Muscle layer of colon (tissue), 2 donors: Measurements from ENCODE around the gene ZSWIM6.

Experiments used
- H3K27ac ChIP-seq: one replicate; pipeline ENCODE4 v1.7.0; 2013; ENCODE audit warnings: low read depth, mild to moderate bottlenecking, low read length, moderate library complexity
- H3K27me3 ChIP-seq, 2 donors: one replicate each; pipeline ENCODE4 v1.7.0; 2013; ENCODE audit warnings: low read length in 2 of 2, mild to moderate bottlenecking in 2 of 2; ENCODE audit not compliant: insufficient read depth in 2 of 2, control insufficient read depth in 1 of 2
- H3K36me3 ChIP-seq: one replicate; pipeline ENCODE4 v1.7.0; 2013; ENCODE audit warnings: mild to moderate bottlenecking, low read length; ENCODE audit not compliant: insufficient read depth
- H3K4me1 ChIP-seq: one replicate; pipeline ENCODE4 v1.7.0; 2013; ENCODE audit warnings: mild to moderate bottlenecking, low read length; ENCODE audit not compliant: insufficient read depth
- H3K4me3 ChIP-seq, 2 donors: one replicate each; pipeline ENCODE4 v1.7.0; 2013; ENCODE audit warnings: low read length in 2 of 2, low read depth in 1 of 2, mild to moderate bottlenecking in 1 of 2, moderate library complexity in 1 of 2
- H3K9ac ChIP-seq: one replicate; pipeline ENCODE4 v1.7.0; 2013; ENCODE audit warnings: low read length
- H3K9me3 ChIP-seq: one replicate; pipeline ENCODE4 v1.7.0; 2013; ENCODE audit warnings: mild to moderate bottlenecking, low read length
- donor health status: abdominal sarcoma.
- donor health status: Adenocarcinoma of cecum.

ZSWIM6 gene

DNA sequence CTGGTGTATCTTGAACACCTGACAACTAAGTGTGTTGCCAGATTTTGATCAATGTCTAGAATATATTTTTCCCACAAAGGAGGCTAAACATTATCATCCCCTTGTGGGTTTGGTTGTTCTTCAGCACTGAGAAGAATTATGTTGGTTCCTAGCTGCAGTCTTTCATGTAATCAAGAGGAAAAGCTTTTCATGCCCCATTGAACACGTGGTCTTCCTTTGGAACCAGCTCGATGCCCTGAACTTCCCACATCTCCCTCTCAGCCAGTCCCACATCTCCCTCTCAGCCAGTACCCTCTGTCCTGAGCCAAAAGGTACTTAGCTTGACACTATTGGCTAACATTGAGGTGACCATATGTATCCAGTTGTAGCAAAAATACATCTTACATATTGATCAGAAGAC is 36.7 kb upstream of the ZSWIM6 start:
- Histone ChIP-seq H3K9me3 (no peaks in the 10 kb centered on the region), H3K27ac (no peak overlapping the region), H3K36me3 (no peaks in the 10 kb centered on the region), H3K4me1 (peaks cover 16% of the 10 kb centered on the region), H3K27me3 (no peaks in the 10 kb centered on the region), H3K4me3 (no peak overlapping the region), H3K9ac (no peak overlapping the region)

DNA sequence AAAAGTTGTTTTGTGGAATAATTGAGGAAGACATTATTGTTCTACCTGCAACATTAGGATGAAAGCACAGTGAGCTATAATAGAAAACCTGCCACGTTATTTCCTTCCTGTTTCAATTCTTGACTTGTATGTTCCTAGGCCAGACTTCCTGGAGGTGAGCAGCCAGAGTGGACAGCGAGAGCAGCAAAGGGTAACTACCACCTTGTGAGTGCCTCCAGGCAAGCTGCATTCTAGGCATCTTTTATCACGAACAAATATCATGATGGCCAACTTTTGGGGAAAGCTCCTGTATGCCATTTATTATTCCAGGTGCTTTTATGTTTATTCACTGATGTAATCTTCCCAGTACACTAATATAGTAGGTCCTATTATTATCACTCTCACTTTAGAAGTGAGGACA is 34.0 kb upstream of the ZSWIM6 start:
- H3K9me3 ChIP-seq, result no peaks in the 10 kb centered on the region
- H3K27ac ChIP-seq, result no peak overlapping the region
- H3K9ac ChIP-seq, result no peak overlapping the region
- H3K36me3 ChIP-seq, result no peaks in the 10 kb centered on the region
- H3K4me3 ChIP-seq, result no peak overlapping the region
- no peaks in the 10 kb centered on the region for H3K27me3 ChIP-seq
- H3K4me1 ChIP-seq, result peaks cover 9% of the 10 kb centered on the region

DNA sequence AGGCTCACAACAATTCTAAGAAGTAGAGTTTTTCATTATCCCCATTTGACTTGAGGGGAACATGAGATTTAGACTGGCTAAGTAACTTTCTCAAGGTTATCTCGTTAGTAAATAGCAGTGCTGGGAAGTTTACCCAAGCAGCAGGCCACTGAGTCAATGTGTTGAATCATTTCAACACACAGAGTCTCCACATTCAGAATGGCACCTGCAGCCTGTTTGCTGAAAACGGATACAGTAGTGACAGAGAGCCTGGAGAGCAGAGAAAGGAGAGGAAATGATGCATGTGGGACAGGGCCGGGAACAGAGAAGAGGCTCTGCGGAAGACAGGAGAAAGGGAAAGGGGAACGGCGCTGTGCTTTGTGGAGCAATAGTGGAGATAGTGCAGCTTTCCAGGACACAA is 33.5 kb upstream of the ZSWIM6 start:
- Histone ChIP-seq H3K4me1 (peaks cover 9% of the 10 kb centered on the region), H3K9ac (no peak overlapping the region), H3K9me3 (no peaks in the 10 kb centered on the region), H3K4me3 (no peak overlapping the region), H3K27ac (no peak overlapping the region), H3K36me3 (no peaks in the 10 kb centered on the region), H3K27me3 (no peaks in the 10 kb centered on the region)

DNA sequence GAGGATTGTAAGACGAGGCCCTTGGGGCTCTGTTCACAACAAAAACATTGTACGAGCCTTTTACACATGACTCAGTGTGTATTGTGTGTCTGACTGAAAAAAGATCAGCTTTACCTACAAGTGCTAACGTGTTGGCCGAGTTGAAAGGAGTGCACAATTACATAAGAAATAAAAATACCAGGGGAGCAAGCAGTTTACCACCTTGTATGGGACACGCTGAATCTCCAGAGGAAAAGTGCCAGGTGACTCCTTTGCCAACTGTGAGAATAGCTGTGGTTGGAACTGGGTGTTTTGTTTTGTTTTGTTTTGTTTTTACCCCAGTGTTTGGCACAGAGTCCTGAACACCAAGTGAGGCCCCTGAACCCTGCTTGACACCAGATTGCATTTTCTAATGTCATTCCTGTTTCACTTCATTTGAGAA is 32.8 kb upstream of the ZSWIM6 start:
- Histone ChIP-seq H3K36me3 (no peaks in the 10 kb centered on the region), H3K9ac (no peak overlapping the region), H3K4me3 (no peak overlapping the region), H3K27me3 (no peaks in the 10 kb centered on the region), H3K4me1 (peaks cover 9% of the 10 kb centered on the region), H3K9me3 (no peaks in the 10 kb centered on the region), H3K27ac (no peak overlapping the region)

DNA sequence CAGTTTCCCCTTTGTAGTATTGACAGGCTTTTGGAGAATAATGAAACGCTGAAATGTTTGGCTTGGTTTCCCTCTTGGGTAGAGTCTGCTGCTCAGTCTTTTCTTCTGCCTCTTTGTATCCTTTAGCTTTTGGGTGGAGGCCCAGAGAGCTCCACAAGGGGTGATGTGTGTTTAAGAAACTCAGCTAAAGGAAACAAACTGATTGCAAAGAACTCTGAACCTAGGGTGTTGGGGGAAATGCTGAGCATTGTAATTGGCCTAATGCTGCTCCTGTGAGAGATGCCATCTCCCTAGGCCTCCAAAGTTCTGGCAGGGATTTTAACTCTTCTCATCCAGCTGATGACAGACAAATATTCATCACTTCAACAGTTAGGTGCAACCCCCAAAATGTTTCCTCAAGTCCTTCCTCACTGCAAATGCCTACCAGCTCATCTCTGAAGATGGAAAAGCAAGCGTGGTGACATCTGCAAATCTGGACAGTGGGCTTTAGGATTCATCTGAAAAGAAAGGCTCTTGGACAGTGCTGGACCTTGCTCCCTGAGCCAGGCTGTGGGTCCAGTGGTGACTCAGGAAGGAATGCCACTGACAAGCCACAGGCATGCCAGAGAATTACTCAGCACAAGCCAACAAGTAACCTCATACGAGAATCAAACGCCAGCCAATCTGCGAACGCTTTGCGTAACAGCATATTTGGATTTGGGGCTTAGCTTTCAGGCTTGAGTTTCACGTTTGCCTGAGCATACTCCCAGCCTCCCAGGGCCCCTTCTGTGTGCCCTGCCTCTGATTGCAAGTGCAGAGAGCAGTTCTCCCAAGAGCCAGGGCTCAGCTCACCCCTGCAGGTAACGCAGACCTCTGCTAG is 30.5 kb upstream of the ZSWIM6 start:
- no peak overlapping the region for H3K4me3 ChIP-seq
- H3K9me3 ChIP-seq, result no peaks in the 10 kb centered on the region
- H3K9ac ChIP-seq, result no peak overlapping the region
- no peaks in the 10 kb centered on the region for H3K27me3 ChIP-seq
- H3K4me1 ChIP-seq, result peaks cover 9% of the 10 kb centered on the region
- no peaks in the 10 kb centered on the region for H3K36me3 ChIP-seq
- no peak overlapping the region for H3K27ac ChIP-seq

DNA sequence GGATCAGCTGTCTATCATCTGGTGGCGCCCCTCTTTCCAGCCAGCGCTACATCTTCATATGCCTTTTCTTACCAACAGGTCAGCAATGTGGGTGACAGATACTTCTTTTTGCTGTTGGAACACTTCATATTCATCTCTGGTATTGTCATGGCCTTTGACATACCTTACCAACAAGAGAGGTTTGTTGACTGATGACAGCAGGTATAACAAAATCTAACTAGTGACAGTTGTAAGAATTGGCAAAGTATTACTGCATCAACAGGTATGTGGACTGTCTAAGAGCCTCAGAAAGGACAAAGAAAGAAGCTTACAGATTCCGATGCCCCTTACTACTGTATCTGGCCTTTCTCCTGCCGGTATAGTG is 29.9 kb upstream of the ZSWIM6 start:
- Histone ChIP-seq H3K9me3 (no peaks in the 10 kb centered on the region), H3K4me3 (no peak overlapping the region), H3K9ac (no peak overlapping the region), H3K36me3 (no peaks in the 10 kb centered on the region), H3K4me1 (peaks cover 9% of the 10 kb centered on the region), H3K27me3 (no peaks in the 10 kb centered on the region), H3K27ac (no peak overlapping the region)

DNA sequence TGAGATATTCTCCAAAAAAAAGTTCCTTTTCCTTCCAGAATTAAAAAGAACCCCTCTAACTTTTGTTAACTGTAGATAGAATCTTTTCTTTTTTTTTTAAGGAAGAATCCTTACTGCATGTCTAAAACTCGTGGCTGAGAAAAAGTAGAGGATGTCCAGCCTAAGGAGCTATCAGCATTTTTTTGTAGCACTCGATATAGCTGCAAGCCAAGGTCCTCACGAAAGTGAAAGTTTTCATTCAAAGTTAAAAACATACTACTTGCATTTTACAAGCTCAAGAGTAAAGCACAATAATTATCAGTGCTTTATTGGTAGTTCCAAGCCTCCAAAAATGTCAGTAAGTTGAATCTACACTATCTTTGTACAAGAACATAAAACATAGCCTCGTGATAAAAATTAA is 28.7 kb upstream of the ZSWIM6 start:
- H3K4me3 ChIP-seq, result no peak overlapping the region
- no peaks in the 10 kb centered on the region for H3K36me3 ChIP-seq
- no peaks in the 10 kb centered on the region for H3K27me3 ChIP-seq
- no peak overlapping the region for H3K27ac ChIP-seq
- H3K9ac ChIP-seq, result no peak overlapping the region
- no peaks in the 10 kb centered on the region for H3K9me3 ChIP-seq
- H3K4me1 ChIP-seq, result peaks cover 9% of the 10 kb centered on the region

DNA sequence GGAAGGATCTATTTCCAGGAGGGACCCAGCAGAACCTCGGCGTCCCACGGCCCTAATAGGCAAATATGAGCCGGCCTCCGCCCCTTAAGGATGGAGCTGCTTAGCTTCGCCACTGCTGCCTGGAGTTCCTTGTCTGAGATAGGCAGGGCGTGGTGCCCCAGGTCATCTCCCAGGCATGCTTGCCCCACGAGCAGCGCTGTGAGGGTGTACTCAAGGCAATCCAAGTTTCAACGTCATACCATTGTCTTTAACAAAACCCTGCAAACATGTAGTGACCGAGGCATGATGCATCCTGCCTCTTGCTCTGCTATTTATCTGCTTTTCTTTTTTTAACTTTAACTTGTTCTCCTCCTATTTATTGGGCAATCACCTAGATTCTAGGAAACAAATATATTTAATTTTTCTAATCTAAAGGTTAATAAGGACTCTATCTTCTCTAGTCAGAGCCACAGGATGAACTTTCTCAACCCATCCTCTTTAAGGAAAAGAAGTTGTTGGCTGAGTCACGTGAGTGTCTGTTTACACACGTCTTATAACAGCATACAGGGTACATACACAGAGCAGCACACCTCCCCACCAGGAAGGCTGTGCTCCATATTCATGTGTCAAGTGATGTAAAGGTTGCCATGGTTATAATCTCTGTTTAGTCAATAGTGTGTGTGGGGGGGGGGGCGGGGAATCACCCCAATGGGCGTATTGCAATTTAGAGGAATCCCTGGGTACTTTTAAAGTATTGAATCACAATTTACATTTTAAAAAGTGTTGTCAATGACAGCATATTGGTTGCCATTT is 27.3 kb upstream of the ZSWIM6 start:
- H3K4me3 ChIP-seq, result no peak overlapping the region
- no peaks in the 10 kb centered on the region for H3K27me3 ChIP-seq
- H3K27ac ChIP-seq, result no peak overlapping the region
- H3K9ac ChIP-seq, result no peak overlapping the region
- H3K36me3 ChIP-seq, result no peaks in the 10 kb centered on the region
- no peaks in the 10 kb centered on the region for H3K9me3 ChIP-seq
- peaks cover 9% of the 10 kb centered on the region for H3K4me1 ChIP-seq

DNA sequence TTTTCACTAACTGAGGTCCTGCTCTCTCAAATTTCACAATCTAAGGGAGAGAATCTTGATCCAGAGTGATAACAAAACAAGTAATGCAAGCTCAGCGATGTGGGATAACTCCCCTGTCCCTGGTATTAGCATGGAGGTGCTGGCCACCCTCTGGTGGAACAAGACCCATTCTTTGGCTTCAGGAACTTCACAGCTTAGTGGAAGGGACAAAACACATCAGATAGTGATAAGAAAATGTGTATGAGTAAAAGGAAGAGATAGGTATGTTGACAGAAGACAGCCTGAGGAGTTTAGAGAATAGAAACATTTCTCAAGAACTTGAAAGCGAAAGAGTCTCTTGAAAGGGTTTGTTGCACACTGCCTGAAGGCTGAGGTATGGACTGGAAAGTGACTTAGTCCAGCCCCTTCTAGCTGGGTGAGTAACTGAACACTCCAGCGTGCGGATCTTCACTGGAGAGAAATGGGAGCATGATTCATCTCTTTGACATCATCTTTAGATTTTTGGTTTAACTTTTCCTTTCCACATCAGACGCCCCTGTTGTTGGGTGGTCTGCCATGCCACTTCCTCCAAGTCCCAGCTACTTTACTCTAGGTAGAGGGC is 25.4 kb upstream of the ZSWIM6 start:
- H3K27me3 ChIP-seq, result no peaks in the 10 kb centered on the region
- no peaks in the 10 kb centered on the region for H3K9me3 ChIP-seq
- no peak overlapping the region for H3K4me3 ChIP-seq
- H3K9ac ChIP-seq, result no peak overlapping the region
- no peak overlapping the region for H3K27ac ChIP-seq
- H3K4me1 ChIP-seq, result peaks cover 3% of the 10 kb centered on the region
- no peaks in the 10 kb centered on the region for H3K36me3 ChIP-seq

DNA sequence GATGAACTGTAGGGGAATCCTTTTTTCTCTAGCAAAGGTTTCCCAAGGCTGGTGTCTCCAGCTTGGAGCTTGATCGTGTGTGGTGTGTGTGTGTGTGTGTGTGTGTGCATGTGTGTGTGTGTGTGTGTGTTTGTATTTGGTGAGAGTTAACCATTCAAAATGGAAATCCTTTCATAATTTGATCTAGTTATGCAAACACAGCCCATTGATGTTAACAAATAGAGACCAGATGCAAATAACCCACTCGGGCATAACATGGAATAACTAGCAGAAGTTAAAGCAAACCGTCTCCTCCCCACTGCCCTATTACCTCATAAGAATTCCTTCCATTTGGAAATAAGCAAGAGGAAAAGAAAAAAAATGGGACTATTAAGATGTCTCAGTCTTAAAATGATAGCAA is 24.9 kb upstream of the ZSWIM6 start:
- Histone ChIP-seq H3K4me3 (no peak overlapping the region), H3K4me1 (no peaks in the 10 kb centered on the region), H3K27me3 (no peaks in the 10 kb centered on the region), H3K9ac (no peak overlapping the region), H3K36me3 (no peaks in the 10 kb centered on the region), H3K9me3 (no peaks in the 10 kb centered on the region), H3K27ac (no peak overlapping the region)

DNA sequence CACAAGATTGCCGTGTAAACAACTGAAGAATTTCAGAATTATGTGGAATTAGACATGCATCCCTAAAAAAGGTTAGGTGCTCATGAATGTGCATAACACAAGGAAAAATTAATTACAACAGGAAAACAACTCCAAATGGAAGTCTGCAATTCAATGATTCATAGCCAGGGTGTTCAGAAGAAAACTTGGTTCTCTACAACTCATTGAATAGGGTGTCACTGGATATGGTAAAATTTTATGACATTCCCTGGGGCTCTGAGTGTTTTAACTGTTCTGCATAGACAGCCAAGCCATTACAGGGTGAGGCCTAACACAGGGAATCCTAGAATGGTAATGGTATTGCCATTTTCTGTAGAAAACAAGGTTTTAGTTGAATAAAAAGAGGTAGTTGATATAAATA is 24.4 kb upstream of the ZSWIM6 start:
- no peak overlapping the region for H3K4me3 ChIP-seq
- H3K4me1 ChIP-seq, result peaks cover under 1% of the 10 kb centered on the region
- no peaks in the 10 kb centered on the region for H3K9me3 ChIP-seq
- no peak overlapping the region for H3K9ac ChIP-seq
- no peaks in the 10 kb centered on the region for H3K36me3 ChIP-seq
- no peak overlapping the region for H3K27ac ChIP-seq
- no peaks in the 10 kb centered on the region for H3K27me3 ChIP-seq
